GM18520 (cell line): ENCODE data around the gene PANK1.

ENCODE experiments used
- ATAC-seq: cut with Tn5 transposase; IDR thresholded peaks from one replicate; pipeline ENCODE4 v1.9.1; 2021; ENCODE audit not compliant: unreplicated experiment

The PANK1 gene

DNA sequence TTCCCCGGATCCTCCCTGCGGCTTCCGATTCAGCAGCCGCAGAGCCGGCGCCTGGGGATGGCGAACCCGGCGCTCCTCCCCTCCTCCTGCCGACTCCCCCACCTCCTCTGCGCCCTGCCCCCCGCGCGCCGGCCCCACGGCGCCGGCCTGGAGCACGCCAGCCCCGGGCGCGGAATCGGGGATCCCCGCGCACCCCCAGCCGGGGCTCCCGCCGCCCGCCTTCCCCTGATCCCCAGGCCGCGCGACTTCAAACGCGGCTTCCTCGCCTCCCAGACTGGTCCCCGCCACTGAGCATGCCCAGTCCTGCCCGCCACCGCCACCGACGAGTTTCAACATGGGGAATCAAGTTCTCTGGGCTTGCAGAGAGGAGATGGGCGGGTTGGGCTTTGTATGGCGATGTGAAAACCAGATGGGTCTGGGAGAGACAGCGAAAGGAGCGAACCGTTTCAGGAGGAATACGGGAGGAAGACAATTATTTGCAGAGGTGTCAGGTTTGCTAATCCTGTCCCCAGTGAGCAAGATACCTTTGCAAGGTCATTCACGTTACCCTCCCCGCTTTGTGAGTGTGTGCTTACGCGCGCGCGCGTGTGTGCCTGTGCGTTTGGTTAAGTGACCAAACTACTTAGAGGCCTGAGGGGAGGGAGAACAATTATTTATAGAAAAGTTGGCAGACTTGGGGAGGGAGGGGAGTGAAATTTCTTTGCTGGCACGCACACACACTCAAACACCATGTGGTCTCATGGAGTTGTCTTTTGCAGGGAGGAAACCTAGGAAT lies at the start of gene PANK1:
Gene PANK1 (minus strand): TSS at position 276 of the 775 bp plus-strand sequence. CDS start 351 bp downstream, outside the sequence.
- ATAC-seq: peak; percentile 27

- no peak for ATAC-seq
Observed at GRCh38 chr10:89693176-89693575, 48.1 kb upstream of the PANK1 start.

- no peak for ATAC-seq
Observed at GRCh38 chr10:89692416-89692815, 47.4 kb upstream of the PANK1 start.

GRCh38 chr10:89690027-89690426 lies 45.0 kb upstream of the PANK1 start:
- no peak for ATAC-seq

DNA sequence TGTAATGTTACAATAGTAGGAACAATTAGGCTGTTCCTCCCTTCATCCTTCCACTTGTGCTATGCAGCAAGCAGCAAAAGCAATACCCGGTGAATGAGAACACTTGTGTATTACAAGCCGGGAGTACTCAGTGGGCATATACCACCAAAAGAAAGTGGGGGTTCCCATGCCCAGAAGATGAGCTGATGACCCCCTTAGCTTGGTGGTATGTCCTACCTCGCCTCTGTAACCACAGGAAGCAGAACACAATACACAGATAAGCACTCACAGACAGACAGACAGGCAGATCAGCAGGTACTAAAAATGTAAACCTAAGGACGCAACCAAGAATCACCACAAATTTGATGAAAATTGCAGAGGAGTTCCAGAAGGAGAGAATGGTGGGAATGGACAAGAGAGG lies 40.9 kb upstream of the PANK1 start:
- ATAC-seq: no peak

- no peak for ATAC-seq
Observed at GRCh38 chr10:89684604-89685003, 39.6 kb upstream of the PANK1 start.

GRCh38 chr10:89683883-89684282 lies 38.8 kb upstream of the PANK1 start:
- no peak for ATAC-seq

DNA sequence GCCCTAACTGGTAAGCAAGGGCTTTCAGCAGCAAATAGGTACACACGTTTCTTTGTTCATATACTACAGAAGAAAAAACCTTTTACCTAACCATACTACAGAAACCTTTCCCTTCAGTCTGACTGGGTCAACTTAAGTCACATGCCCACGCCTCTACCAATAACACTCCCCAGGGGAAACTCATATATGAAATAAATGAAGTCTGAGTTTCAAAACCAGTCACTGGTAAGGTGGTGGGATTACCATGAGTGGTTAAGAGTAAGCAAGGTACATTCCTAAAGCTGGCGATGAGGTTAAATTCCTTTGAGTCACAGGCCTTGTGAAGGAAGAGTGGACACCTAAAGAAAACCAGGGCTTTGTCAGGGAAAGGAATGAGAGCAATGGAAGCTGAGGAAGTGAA lies 34.9 kb upstream of the PANK1 start:
- no peak for ATAC-seq

DNA sequence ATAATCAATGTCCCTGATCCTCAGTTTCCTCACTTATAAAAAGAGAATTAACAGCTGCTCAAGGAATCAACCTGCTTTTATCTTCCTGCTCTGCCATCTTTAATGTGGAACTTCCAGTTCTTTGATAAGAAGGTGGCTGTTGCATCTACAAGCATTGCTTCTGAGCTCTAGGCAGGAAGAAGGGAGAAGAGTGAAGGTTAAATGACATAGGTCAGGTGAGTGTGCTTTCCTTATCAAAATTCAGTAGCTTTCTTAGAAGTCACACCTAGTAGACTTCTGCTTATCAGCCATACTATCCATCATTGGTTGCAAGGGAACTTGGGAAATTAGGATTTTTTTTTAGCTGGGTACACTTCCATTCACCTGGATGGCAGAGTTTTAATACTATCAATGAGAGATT lies 32.3 kb upstream of the PANK1 start:
- no peak for ATAC-seq

GRCh38 chr10:89670926-89671325 lies 25.9 kb upstream of the PANK1 start:
- no peak for ATAC-seq

- no peak for ATAC-seq
Observed at GRCh38 chr10:89669985-89670384, 24.9 kb upstream of the PANK1 start.

- no peak for ATAC-seq
Observed at GRCh38 chr10:89668386-89669071, 23.5 kb upstream of the PANK1 start.

DNA sequence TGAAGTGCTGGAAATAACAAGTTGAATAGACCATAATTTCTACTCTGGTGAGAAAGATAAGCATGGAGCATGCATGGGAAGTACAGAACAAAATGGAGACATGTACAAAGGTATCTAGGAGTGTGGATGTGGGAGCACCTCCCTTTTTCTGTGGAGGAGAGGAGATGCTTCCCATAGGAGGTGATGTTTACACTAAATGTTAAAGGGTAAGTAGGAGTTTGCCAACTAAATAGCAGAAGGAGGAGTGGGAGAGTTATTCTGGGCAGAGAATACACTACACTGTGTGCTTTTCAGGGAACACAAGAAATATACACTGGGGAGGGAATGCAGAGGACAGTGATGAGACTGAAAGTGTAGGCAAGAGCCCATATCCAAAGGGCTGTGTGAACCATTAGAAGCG lies 21.1 kb upstream of the PANK1 start:
- no peak for ATAC-seq

DNA sequence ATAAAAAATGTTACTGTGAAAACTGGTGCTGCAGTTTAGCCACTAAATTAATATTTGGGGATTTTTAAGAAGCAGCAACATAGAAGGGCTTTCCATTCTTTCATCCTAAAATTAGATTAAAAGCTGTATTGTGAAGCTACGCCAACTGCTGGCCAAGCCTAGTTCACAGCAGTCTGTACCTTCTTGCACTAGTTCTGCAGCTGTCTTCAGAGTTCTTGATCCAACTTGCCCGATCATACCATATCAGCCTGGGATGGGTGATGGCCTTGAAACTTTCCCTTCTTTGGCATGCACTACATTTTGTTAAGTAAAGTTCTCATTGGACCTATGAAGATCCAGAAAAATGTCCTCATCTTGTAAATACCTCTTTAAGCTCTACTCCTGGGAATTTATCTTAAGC lies 20.3 kb upstream of the PANK1 start:
- no peak for ATAC-seq

- ATAC-seq: no peak
Observed at GRCh38 chr10:89664203-89664602, 19.2 kb upstream of the PANK1 start.

DNA sequence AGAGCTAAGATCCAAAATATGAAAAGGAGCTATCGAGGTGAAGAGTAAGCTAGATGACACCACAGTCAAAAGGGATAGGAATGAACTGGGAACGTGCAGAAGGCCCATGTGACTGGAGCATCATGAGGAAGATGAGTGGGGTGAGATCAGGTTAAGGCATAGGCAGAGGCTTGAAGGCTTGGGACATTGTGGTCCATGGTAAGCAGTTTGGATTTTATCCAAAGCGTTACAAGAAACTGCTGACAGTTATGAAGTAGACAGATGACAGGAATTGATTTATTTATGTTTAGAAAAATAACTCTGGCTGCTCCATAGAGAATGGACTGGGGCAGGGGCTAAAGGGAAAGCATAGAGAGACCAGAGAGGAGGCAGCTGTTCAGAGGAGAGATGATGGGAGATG lies 18.1 kb upstream of the PANK1 start:
- ATAC-seq: no peak

GRCh38 chr10:89662596-89662995 lies 17.6 kb upstream of the PANK1 start:
- no peak for ATAC-seq

GRCh38 chr10:89659143-89660131 lies 14.4 kb upstream of the PANK1 start:
- ATAC-seq: no peak

DNA sequence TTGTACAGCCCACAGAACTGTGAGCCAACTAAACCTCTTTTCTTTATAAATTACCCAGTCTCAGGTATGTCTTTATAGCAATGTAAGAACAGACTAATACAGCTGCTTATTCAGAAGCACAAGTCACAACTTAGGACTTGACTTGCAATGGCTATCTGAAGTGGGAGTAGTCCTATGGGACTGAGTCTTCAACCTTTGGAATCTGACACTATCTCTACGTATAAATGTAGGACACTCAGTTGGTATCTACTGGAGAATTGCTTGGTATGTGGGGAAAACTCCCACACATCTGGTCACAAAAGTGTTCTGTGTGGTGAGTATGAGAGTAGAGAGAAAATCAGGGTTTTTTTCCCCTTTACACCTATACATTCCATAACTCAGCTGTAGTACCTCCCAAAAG lies 12.3 kb upstream of the PANK1 start:
- ATAC-seq: no peak

DNA sequence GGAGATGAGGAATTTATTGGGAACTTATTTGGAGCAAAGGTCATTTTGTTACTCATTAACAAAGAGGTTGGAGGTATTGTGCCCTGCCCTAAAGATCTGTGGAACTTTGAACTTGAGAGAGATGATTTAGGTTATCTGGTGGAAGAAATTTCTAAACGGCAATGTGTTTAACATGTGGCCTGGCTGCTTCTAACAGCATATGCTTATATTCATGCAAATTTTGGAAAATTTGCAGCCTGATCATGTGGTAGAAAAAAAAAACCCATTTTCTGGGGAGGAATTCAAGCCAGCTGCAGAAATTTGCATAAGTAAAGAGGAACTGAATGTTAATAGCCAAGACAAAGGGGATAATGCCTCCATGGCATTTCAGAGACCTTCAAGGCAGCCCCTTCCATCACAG lies 10.7 kb upstream of the PANK1 start:
- ATAC-seq: no peak

DNA sequence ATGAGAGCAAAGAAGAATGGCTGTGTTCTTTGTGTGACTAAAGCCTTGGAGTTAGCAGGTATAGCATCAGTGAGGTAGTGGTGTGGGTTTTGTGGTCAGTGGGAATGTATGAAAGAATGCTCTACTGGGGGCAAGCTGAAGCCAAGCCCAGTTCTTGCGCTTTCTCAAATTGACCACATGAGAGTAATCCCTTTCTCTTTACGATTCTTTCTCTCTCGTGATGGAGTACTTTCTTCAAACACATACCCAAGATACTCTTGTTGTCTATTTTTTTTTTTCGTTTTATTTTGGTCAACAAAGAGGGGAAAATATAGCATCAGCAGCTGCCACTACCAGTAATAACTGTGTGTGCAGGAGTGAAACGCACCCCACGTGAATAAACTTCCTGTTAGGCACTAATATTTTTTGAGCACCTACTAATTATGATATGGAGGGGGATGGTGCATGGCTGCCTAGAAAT lies 8.4 kb upstream of the PANK1 start:
- ATAC-seq: peak; percentile 33
